Activated T-helper 1 cell treated with Interleukin-2 at 50 U/mL for 16 hours (primary cell): ENCODE measurements around the gene TEX19.
A peak's percentile ranks its signal among the peaks of the same experiment; 100 is the strongest.

Source experiments
- DNase-seq: peaks from one replicate; pipeline ENCODE4 v3.0.0-alpha.2; 2020; ENCODE audit warnings: low read depth

TEX19 gene, protein sequence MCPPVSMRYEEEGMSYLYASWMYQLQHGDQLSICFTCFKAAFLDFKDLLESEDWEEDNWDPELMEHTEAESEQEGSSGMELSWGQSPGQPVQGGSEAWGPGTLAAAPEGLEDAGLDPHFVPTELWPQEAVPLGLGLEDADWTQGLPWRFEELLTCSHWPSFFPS

DNA sequence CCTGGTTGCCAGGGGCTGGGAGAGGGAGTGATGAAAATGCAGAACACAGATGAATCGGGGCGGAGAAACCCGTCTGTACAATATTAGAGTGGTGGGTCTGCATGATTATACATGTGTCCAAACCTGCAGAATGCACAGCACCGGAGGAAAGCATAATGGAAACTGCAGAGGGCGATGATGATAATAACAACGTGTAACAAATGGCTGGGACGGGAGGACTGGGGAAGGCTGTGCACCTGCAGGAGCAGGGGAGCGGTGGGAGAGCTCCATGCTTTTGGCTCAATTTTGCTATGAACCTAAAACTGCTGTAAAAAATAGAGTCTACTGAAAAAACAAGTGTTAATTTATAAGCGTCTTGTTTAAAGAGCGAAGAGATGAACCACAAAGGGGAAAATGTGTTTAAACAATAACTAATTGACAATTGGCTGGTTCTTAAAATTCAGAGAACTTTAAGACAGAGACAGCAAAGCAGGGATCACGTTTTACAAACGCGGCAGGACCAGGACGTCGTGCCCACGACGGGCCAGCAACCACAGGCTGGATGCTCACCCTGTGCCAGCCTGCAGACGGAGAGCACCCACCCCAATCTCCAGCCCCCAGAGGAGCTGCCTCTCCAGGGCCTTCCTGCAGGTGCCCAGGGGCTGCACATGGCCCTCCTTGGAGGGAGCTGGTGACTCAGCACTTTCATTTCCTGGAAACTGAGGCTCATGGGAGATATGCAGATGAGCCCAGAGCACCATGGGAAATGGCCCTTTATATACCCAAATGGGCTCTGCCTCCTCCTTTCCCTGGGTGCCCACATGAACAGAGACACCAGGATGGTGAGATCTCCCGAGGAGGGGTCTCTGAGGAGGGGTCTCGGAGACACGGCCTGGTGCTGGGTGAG, at the start of gene TEX19:
Gene TEX19 (plus strand): TSS at position 783 of the 886 bp plus-strand sequence. CDS start 2,904 bp downstream, outside the sequence.
- no peak for DNase-seq

DNA sequence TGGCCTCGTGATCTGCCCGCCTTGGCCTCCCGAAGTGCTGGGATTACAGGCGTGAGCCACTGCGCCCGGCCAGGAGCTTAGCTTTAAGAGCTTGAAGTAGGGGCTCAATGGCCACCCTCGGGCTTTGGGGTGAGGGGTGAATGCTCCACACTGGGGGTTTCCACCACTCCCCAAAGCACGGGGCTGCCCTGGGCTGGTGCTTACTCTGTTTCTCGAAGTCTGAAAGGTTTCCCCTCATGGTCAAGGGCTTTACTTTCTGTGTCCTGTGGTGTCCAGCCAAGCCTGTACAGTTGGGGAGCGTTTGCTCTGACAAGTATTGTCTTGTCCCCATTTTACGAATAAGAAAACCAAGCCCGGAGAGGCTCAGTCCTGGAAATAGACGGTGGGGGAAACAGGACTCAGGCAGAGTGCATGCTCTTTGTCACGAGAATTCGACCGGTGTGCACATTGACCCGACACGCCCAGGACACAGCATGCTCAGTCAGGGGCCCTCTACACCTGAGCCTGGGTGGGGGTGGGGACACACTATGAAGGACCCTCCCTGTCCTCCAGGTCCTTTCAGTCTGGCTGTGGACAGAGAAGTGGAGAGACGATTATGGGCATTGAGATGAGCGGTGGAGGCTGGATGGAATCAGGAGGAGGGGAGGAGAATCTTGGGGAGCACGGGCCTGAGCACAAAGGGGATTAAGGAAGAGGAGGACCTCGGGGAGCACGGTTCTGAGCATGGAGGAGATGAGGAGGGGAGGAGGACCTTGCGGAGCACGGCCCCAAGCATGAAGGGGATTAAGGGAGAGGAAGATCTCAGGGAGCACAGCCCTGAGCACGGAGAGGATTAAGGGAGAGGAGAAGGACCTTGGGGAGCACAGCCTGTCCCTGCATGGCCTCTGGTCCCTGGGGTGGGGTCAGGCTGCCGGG, 49.1 kb upstream of the TEX19 start:
- DNase-seq: no peak

DNA sequence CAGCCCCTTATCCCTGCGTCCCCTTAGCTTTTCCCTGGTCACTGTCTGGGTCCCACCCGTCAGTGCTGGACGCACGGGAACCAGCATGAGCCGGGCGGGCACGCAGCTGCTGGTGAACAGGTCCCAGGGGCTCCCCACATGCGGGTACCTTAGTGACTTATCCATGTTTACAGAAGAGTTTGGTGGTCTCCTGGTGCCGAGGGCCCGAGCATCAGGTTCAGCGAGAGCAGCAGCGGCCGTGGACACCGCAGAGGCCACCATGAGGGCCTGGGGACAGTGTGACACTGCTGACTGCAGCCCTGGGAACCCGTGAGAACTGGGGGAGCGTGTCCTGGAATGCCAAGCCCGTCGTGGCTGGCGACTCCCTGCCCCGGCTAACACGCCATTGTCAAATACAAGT, 48.2 kb upstream of the TEX19 start:
- no peak for DNase-seq

DNA sequence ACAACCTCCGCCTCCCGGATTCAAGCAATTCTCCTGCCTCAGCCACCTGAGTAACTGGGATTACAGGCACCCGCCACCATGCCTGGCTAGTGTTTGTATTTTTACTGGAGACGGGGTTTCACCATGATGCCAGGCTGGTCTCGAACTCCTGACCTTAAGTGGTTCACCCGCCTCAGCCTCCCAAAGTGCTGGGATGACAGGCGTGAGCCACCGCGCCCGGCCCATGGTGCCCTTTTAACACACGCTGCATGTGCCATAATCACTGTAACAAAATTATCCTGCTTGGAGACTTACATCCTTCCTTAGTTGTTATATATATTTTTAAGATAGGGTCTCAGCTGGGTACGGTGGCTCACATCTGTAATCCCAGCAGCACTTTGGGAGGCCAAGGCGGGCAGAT, 47.1 kb upstream of the TEX19 start:
- no peak for DNase-seq

DNA sequence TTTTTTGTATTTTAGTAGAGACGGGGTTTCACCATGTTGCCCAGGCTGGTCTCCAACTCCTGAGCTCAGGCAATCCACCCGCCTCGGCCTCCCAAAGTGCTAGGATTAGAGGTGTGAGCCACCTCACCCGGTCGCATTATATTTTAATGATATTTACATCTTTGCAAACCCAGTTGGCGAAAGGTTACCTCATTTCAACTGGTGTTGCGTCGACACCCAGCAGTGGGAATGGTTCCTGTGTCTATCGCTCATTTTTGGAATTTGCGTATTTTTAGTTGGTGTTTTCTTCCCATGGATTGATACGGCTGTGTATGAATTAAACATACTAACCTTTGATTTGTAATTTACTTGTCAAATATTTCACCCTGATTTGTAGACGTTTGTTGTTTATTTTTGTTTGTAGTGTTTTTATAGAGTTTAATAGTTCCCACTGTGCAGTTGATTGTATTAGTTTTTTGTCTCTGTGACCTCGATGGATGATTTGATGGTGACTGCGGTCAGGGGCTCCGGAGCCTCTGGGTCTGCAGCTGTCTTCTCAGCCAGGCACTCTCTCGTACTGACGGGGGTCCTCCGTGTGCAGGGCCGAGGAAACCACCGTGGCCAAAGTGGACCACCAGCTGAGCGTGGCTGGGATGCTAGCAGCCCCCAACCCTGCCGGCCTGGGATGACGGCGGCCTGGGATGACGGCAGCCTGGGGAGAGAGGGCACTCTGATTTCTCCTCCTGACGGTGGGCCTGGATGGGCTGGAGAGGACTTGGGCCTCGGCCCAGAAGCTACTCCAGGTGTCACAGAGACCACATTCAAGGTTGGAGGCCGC, 45.6 kb upstream of the TEX19 start:
- no peak for DNase-seq

DNA sequence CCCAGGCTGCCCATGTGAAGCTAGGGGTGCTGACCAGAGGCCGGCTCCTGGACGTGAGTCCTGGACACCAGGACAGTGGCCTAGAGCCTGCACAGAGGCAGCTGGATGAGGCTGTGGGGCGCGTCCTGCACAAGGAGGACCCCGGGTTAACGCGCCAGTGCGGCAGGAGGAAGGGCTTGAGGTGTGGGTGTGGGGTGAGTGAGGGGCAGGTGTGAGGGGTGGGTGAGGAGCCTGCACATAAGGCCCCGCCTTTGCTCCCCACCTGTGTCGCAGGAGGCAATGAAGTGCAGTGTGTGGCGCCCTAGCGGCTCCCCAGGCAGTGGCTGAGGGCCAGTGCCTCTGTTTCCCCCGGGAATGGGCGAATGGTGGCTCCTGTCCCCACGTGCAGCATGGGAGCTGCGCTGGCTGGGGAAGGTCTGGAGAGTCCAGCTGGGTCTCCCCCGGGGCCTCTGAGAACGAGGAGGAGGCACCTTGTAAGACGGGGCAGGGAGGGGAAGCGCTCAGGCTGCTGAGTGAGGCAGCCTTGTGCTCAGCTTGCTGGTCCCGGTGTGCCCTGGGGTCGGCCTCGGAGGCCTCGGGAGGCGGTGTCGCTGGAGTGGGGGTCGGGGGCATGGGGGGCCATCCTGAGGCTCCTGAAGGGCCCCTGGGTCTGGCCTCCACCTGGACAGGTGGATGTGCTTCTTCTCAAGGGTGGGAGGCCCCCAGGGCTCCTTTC, 44.9 kb upstream of the TEX19 start:
- DNase-seq: no peak

DNA sequence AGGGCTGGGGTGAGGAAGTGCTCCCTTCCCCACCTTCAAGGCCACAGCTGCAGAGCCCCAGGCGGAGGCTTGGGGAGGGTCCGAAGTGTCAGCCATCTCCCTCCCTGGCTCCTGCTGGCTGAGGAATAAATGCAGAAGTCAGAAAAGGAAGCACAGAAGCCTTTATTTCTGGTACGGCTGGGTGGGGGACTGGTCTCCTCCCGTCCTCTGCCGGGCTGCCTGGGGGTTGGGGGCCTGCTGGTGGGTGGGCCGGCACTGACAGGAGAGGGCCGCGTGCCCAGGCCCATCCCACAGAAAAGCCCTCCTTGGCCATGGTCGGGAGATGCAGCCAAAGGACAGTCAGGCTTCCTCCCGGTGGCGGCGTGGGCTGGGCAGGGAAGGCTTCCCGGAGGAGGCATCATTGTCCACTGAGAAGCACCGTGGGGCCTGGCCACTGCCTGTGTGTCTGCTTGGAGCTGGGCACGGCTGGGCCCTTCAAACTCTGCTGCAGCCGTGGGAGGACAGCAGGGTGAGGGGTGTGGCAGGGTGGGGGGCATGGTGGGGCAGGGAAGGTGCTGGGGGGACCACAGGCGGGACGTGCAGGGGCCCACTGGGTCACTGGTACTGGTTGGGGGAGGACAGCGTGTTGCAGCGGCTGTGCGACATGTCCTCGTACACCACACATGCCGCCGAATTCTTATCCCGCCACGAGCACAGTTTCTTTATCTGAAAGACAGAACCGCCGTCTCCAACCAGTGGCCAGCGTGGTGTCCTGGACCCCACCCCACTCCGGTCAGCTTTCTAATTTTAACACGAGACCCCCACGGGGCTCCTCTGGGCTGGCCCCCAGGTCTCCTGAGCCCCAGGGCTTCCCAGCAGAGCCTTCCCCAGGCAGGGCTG, 44.1 kb upstream of the TEX19 start:
- DNase-seq: no peak

DNA sequence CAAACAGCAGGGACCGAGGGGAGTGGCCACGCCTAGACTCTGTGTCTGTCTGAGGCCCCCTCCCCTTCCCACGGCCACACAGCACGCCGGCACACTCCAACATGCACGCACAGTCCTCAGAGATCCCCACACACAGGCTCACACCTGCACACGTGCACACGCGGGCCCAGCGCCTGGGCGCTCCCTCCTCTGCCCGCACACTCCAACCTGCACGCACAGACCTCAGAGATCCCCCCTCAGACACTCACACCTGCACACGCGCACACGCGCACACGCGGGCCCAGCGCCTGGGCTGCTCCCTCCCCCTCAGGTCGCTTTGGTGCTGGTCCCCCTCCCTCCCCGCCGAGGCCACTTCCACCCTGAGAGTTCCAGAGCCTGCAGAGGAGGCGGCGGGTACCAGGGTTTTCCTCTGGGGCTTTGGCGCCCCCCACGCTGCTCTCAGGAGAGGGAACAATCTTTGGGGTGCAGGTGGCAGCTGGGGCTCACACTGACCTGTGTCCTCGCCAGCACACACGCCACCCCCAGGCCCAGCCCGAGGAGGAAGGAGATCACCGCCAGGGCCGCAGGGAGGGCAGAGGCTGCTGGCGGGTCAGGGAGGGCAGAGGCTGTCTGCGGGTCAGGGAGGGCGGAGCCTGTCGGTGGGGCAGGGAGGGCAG, 43.2 kb upstream of the TEX19 start:
- DNase-seq: no peak

DNA sequence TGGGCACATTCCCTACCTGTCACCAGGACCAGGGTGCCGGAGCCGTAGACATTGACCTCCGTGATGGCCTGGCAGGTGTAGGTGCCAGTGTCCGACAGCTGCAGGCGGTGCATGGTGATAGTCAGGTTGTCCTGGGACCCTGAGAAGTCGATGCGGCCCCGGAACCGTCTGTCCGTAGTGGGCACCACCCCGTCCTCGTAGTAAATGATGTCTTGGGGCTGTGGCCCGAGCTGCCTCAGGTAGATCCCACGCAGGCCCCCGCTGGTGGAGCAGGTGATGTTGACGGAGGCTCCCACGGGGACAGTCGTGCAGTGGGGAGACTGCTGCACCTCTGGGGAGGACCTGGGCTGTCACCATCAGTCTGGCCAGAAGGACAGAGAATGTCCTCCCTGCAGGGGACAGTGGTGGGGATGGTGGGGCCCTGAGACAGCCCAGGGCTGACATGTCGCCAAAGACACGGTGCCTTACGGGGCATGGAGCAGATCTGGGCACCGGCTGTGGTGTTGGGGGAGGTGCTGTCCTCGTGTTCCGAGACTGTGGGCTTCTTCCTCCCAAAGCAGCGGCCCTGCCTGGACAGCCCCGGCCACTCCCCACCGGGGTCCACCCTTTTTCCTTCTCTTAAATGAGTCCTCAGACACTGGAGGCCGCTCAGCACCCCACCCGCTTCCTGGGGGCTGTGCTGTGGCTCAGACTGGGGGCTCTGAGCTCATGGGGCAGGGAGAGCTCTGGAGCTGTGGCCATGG, 42.2 kb upstream of the TEX19 start:
- no peak for DNase-seq

DNA sequence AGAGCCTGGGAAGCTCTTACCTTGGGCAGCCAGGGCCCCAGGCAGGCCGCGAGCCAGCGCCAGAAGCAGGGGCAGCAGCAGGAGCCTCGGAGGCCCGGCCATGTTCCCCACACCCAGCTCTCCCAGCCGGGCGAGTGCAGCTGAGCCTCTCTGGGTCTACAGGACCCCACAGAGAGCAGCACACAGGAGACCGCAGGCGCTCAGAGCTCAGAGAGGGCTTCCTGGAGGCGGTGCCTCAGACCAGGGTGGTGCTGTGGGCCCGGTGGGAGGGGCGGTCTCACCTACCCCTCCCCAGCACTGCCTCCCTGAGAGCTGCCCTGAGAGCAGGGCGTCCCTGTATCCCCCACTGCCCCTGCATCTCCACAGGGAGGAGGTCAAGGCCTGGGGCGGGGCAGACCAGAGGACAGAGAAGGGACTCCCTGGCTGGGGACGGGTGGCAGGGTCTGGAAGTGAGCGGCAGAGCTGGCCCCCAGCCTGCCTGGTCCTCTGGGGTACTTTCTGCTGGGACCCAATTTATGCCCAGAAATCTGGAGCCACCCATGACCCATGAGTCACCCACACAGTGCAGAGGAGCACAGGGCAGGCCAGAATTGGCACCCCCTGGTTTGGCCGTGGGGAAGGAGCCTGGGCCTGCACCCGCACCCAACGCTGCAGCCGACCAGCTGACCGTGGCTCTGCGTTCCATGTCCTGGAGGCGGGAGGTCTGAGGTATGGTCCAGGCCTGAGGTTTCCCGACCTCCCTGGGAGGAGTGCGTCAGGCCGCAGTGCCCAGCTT, 41.5 kb upstream of the TEX19 start, which contains the start of gene CD7:
Gene CD7 (minus strand): TSS at position 215 of the 775 bp plus-strand sequence. CDS start 113 bp downstream, at position 102.
- peak; percentile 51 for DNase-seq

DNA sequence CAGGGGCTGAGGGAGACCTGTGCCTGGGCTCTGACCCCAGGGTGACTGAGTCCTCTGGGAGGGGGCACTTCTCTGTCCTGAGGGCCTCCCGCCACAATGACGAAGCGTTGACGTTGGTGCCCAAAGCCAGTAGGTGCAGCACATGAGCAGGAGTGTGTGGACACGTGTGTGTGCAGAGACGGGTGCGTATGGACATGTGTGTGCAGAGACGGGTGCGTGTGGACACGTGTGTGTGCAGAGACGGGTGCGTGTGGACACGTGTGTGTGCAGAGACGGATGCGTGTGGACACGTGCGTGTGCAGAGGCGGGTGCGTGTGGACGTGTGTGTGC, 40.9 kb upstream of the TEX19 start:
- no peak for DNase-seq

DNA sequence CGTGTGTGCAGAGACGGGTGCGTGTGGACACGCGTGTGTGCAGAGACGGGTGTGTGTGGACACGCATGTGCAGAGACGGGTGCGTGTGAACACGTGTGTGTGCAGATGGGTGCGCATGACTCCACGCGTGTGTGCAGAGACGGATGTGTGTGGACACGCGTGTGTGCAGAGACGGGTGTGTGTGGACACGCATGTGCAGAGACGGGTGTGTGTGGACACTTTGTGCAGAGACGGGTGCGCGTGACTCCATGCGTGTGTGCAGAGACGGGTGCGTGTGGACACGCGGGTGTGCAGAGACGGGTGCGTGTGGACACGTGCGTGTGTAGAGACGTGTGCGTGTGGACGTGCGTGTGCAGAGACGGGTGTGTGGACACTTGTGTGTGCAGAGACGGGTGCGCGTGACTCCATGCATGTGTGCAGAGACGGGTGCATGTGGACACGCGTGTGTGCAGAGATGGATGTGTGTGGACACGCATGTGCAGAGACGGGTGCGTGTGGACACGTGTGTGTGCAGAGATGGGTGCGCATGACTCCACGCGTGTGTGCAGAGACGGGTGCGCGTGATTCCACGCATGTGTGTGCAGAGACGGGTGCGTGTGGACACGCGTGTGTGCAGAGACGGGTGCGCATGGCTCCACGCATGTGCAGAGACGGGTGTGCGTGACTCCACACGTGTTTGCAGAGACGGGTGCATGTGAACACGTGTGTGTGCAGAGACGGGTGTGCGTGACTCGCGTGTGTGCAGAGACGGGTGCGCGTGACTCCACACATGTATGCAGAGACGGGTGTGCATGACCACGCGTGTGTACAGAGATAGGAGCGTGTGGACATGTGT, 40.1 kb upstream of the TEX19 start:
- no peak for DNase-seq

DNA sequence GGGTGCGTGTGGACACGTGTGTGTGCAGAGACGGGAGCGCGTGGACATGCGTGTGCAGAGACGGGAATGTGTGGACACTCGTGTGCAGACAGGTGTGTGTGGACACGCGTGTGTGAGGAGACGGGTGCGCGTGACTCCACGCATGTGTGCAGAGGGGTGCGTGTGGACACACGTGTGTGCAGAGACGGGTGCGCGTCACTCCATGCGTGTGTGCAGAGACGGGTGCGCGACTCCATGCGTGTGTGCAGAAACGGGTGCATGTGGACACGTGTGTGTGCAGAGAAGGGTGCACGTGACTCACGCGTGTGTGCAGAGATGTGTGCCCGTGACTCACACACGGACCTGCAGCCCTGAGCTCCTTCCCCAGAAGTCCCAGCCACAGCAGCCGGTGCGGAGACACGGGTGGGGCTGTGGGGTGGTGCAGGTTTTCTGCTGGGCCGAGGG, 39.4 kb upstream of the TEX19 start:
- DNase-seq: no peak

DNA sequence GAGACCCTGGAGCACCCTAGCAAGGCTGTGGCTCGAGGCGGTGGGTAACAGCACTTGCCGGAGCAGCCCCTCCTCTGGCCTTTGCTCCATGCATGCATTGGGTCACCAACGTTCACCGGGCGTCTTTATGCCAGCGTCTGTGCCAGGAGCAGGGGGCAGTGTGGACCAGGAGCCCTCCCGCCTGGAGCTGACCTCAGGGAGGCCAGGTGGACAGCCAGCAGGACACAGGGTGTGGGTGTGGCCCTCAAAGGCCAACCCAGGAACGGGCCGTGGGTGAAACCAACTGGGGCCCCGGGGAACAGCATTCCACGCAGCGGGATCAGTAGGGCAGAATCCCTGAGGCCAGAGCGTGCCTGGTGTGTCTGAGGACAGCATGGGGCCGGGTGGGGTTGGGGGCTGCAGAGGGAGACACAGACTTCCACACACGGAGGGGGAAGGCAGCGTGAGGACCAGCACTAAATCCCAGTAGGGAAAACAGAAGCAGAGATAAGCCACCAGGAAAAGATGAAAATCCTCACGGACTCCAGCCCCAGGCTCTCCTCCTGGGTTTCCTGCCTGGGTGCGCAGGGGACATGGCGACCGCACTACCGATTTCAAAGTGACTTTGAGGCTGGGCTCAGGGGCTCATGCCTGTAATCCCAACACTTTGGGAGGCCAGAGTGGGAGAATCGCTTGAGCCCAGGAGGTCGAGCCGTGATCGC, 38.8 kb upstream of the TEX19 start:
- DNase-seq: no peak

DNA sequence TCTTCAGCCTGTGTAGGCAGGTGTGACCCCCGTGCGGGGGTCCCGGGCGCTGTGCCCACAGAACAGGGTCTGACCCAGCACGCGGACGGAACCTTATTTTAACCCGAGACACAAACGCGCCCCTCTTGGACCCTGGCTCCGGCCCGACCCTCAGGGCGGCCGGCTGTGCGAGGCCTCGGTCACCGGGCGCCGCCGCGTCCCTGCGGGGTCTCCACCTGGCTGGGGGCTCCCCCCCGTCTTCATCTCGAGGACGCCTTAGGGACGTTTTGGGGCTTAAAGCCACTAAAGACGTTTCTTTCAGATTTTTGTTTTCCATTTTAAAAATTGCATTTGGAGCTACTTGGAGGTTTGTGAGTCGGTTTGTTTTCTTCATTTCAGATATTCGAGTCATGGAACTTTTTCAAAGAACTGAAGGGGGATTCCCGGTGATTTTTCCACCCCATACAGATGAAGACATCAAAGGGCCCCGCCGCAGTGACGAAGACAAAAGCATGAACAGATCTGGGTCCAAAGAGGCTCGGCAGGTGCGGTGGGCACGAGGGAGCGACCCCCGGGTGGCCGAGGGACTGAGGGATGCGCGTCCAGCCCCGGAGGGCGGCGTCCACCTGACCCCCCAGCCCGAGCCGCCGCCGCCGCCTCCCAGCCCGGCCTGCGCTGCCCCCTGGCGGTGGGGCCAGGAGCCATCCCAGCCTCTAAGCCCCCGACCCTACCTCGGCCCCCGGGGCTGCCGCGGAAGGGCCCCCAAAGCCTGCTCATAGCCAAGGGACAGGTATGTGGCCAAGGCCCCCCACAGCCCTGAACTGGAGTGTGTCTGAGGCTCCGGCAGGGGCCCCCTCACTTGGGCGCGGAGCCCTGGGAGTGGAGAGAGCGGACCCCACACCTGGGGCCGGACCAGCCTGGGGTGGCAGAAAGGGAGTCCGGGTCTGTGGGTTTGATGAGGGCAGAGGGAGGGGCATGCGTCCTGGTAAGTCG, 37.8 kb upstream of the TEX19 start:
- DNase-seq: peak; percentile 45
